H54 (cell line): ENCODE data around the gene CFAP54.
A peak's percentile ranks its signal among the peaks of the same experiment; 100 is the strongest.

Experiments used
- DNase-seq: peaks from one replicate; pipeline ENCODE4 v3.0.0; 2011; ENCODE audit warnings: low spot score, mixed read lengths; ENCODE audit not compliant: insufficient read length
- FAIRE-seq: peaks from 3 replicates; lab custom pipeline; 2011; peaks lifted over from hg19 to GRCh38; lab: Jason Lieb, UNC
- POLR2A ChIP-seq: IDR thresholded peaks from 2 replicates; pipeline ENCODE4 v1.6.1; 2011; ENCODE audit warnings: low read depth, mild to moderate bottlenecking, low read length

Gene CFAP54

GRCh38 chr12:96514328-96514727 is 25.0 kb downstream of the CFAP54 start:
- DNase-seq = no peak
- TF ChIP-seq POLR2A = no peak
- peak; percentile 43 for FAIRE-seq

- TF ChIP-seq POLR2A = no peak
- peak; percentile 86 for FAIRE-seq
- DNase-seq = peak; percentile 10
These were observed 27.4 kb downstream of the CFAP54 start for GRCh38 chr12:96516472-96517430.

GRCh38 chr12:96520767-96521166 is 31.4 kb downstream of the CFAP54 start:
- TF ChIP-seq POLR2A = no peak
- peak; percentile 20 for FAIRE-seq
- no peak for DNase-seq

GRCh38 chr12:96521895-96522682 is 32.7 kb downstream of the CFAP54 start:
- DNase-seq = no peak
- FAIRE-seq = no peak
- TF ChIP-seq POLR2A = no peak

- TF ChIP-seq POLR2A = no peak
- DNase-seq (no peak), FAIRE-seq (no peak)
These were observed 33.3 kb downstream of the CFAP54 start for GRCh38 chr12:96522690-96523089.

GRCh38 chr12:96526110-96526509 is 36.7 kb downstream of the CFAP54 start:
- TF ChIP-seq POLR2A = no peak
- FAIRE-seq (no peak), DNase-seq (no peak)

GRCh38 chr12:96529912-96530311 is 40.5 kb downstream of the CFAP54 start:
- no peak for FAIRE-seq
- DNase-seq = no peak
- TF ChIP-seq POLR2A = no peak

GRCh38 chr12:96534339-96534738 is 45.0 kb downstream of the CFAP54 start:
- no peak for DNase-seq
- no peak for FAIRE-seq
- TF ChIP-seq POLR2A = no peak

- FAIRE-seq (no peak), DNase-seq (no peak)
- TF ChIP-seq POLR2A = no peak
These were observed 59.0 kb downstream of the CFAP54 start for GRCh38 chr12:96548384-96548783.

- FAIRE-seq = no peak
- no peak for TF ChIP-seq POLR2A
- no peak for DNase-seq
These were observed 60.0 kb downstream of the CFAP54 start for GRCh38 chr12:96549341-96549740.

GRCh38 chr12:96570579-96570978 is 81.2 kb downstream of the CFAP54 start:
- no peak for TF ChIP-seq POLR2A
- DNase-seq (no peak), FAIRE-seq (no peak)

- FAIRE-seq (no peak), DNase-seq (no peak)
- TF ChIP-seq POLR2A = no peak
These were observed 81.9 kb downstream of the CFAP54 start for GRCh38 chr12:96571101-96571862.

- FAIRE-seq (peak; percentile 92), DNase-seq (no peak)
- TF ChIP-seq POLR2A = no peak
These were observed 89.2 kb downstream of the CFAP54 start for GRCh38 chr12:96578526-96579125.
